Neural progenitor cell (in vitro differentiated cells): ENCODE measurements around the gene SMIM10L1. TPM values are rescaled to one million over a fixed set of nuclear protein-coding genes. Genes with fewer than 3 reads are reported as not detected.

Source experiments
- DNase-seq: peaks from one replicate; pipeline ENCODE4 v3.0.0-alpha.2; 2016; ENCODE audit warnings: low spot score
- H2AFZ ChIP-seq: fragments of 200-600 bp; sonication (generic); replicated peaks from 2 replicates; pipeline ENCODE4 v1.6.1; 2016; ENCODE audit warnings: antibody characterized with exemption
- H3F3A ChIP-seq: fragments of 200-600 bp; sonication (generic); 2 replicates; pipeline ENCODE4 v1.6.1; 2016; ENCODE audit warnings: antibody characterized with exemption, low read depth
- H3K27ac ChIP-seq: fragments of 200-600 bp; sonication (generic); 2 replicates; pipeline ENCODE4 v1.5.1; 2016; ENCODE audit warnings: mild to moderate bottlenecking
- H3K27me3 ChIP-seq: fragments of 200-600 bp; sonication (generic); 2 replicates; pipeline ENCODE4 v1.6.1; 2016; ENCODE audit warnings: mild to moderate bottlenecking, moderate library complexity
- H3K36me3 ChIP-seq: fragments of 200-600 bp; sonication (generic); 2 replicates; pipeline ENCODE4 v1.5.1; 2016
- H3K4me1 ChIP-seq: fragments of 200-600 bp; sonication (generic); 2 replicates; pipeline ENCODE4 v1.6.1; 2016; ENCODE audit warnings: mixed run types
- H3K4me2 ChIP-seq: fragments of 200-600 bp; sonication (generic); 2 replicates; pipeline ENCODE4 v1.6.1; 2016
- H3K4me3 ChIP-seq: fragments of 200-600 bp; sonication (generic); 2 replicates; pipeline ENCODE4 v1.5.1; 2016
- H3K79me2 ChIP-seq: fragments of 200-600 bp; sonication (generic); 2 replicates; pipeline ENCODE4 v1.6.1; 2016; ENCODE audit warnings: low read depth
- H3K9ac ChIP-seq: fragments of 200-600 bp; sonication (generic); 2 replicates; pipeline ENCODE4 v1.6.1; 2016
- H3K9me3 ChIP-seq: fragments of 200-600 bp; sonication (generic); 2 replicates; pipeline ENCODE4 v1.5.1; 2016; ENCODE audit warnings: low read depth
- H4K20me1 ChIP-seq: fragments of 200-600 bp; sonication (generic); 2 replicates; pipeline ENCODE4 v1.6.1; 2016; ENCODE audit warnings: low read depth
- H3K27ac Mint-ChIP-seq: 3 replicates; pipeline ENCODE4 v1.8.0; 2021; ENCODE audit warnings: mixed read lengths
- H3K27me3 Mint-ChIP-seq: 2 replicates; pipeline ENCODE4 v1.8.0; 2022; ENCODE audit warnings: low read depth, mild to moderate bottlenecking, inconsistent platforms, moderate library complexity, mixed read lengths; ENCODE audit not compliant: insufficient read depth
- H3K36me3 Mint-ChIP-seq: 3 replicates; pipeline ENCODE4 v1.8.0; 2021; ENCODE audit warnings: mixed read lengths
- H3K4me1 Mint-ChIP-seq: 3 replicates; pipeline ENCODE4 v1.8.0; 2021; ENCODE audit warnings: mixed read lengths
- H3K4me3 Mint-ChIP-seq: 3 replicates; pipeline ENCODE4 v1.8.0; 2021; ENCODE audit warnings: mild to moderate bottlenecking, moderate library complexity, mixed read lengths
- H3K9me3 Mint-ChIP-seq: 3 replicates; pipeline ENCODE4 v1.8.0; 2020; ENCODE audit warnings: mixed read lengths
- CTCF ChIP-seq: fragments of 200-600 bp; sonication (generic); IDR thresholded peaks from 2 replicates; pipeline ENCODE4 v1.5.1; 2017; ENCODE audit warnings: antibody characterized with exemption, mild to moderate bottlenecking
- EZH2 ChIP-seq: fragments of 200-600 bp; sonication (generic); IDR thresholded peaks from 2 replicates; pipeline ENCODE4 v1.6.1; 2017; ENCODE audit warnings: antibody characterized with exemption, mild to moderate bottlenecking, moderate library complexity
- EZH2phosphoT487 ChIP-seq: fragments of 200-600 bp; sonication (generic); IDR thresholded peaks from 2 replicates; pipeline ENCODE4 v1.6.1; 2017; ENCODE audit warnings: antibody characterized with exemption
- total RNA-seq: library from RNA; depleted of rRNA; stranded (reverse); fragments of >200 nt; gene quantifications from 2 replicates; pipeline ENCODE4 v1.2.3, GENCODE V29; 2015; ENCODE audit warnings: low replicate concordance

SMIM10L1 gene
- total RNA-seq, 1 donor from 2014 or later: 16.3 TPM

- peaks cover 4% of the 10 kb centered on the region for H4K20me1 ChIP-seq
- H3K9me3 Mint-ChIP-seq: peaks cover 24% of the 10 kb centered on the region
- H3K79me2 ChIP-seq: peaks cover 97% of the 10 kb centered on the region
Measured at GRCh38 chr12:11136075-11136474, 34.9 kb upstream of the SMIM10L1 start.

GRCh38 chr12:11143352-11143751, 27.6 kb upstream of the SMIM10L1 start:
- no peak overlapping the region for H3K4me3 Mint-ChIP-seq
- peaks cover 65% of the 10 kb centered on the region for H3K9me3 Mint-ChIP-seq
- H3K27me3 Mint-ChIP-seq: no peaks in the 10 kb centered on the region
- DNase-seq: no peak
- no peak overlapping the region for H3K27ac ChIP-seq
- H2AFZ ChIP-seq: no peak overlapping the region
- H3K27ac Mint-ChIP-seq: no peak overlapping the region
- no peaks in the 10 kb centered on the region for H3K9me3 ChIP-seq
- peaks cover 7% of the 10 kb centered on the region for H3K36me3 ChIP-seq
- H3F3A ChIP-seq: no peaks in the 10 kb centered on the region
- no peaks in the 10 kb centered on the region for H3K4me1 Mint-ChIP-seq
- no peaks in the 10 kb centered on the region for H4K20me1 ChIP-seq
- no peak overlapping the region for H3K4me3 ChIP-seq
- H3K4me1 ChIP-seq: no peaks in the 10 kb centered on the region
- no peak for TF ChIP-seq EZH2phosphoT487
- no peak for TF ChIP-seq CTCF
- TF ChIP-seq EZH2: no peak
- no peak overlapping the region for H3K4me2 ChIP-seq
- no peak overlapping the region for H3K9ac ChIP-seq
- peaks cover 91% of the 10 kb centered on the region for H3K79me2 ChIP-seq
- no peaks in the 10 kb centered on the region for H3K27me3 ChIP-seq
- H3K36me3 Mint-ChIP-seq: peaks cover 60% of the 10 kb centered on the region

More at GRCh38 chr12:11136075-11136474, 34.9 kb upstream of the SMIM10L1 start:
- H3K36me3 ChIP-seq: peaks cover 3% of the 10 kb centered on the region
- no peaks in the 10 kb centered on the region for H3K27me3 Mint-ChIP-seq
- TF ChIP-seq EZH2 (no peak), CTCF (no peak), EZH2phosphoT487 (no peak)
- no peak overlapping the region for H3K27ac ChIP-seq
- H3K27ac Mint-ChIP-seq: no peak overlapping the region
- H3K4me3 ChIP-seq: no peak overlapping the region
- no peaks in the 10 kb centered on the region for H3K27me3 ChIP-seq
- H2AFZ ChIP-seq: no peak overlapping the region
- no peak overlapping the region for H3K4me2 ChIP-seq
- H3K9me3 ChIP-seq: no peaks in the 10 kb centered on the region
- no peak overlapping the region for H3K9ac ChIP-seq
- DNase-seq: no peak
- no peaks in the 10 kb centered on the region for H3K4me1 ChIP-seq
- H3K4me1 Mint-ChIP-seq: no peaks in the 10 kb centered on the region
- peaks cover 57% of the 10 kb centered on the region for H3K36me3 Mint-ChIP-seq
- H3K4me3 Mint-ChIP-seq: no peak overlapping the region
- no peaks in the 10 kb centered on the region for H3F3A ChIP-seq

GRCh38 chr12:11144297-11144696, 26.7 kb upstream of the SMIM10L1 start:
- Mint-ChIP-seq H3K4me3 (no peak overlapping the region), H3K9me3 (peaks cover 63% of the 10 kb centered on the region), H3K27ac (no peak overlapping the region), H3K4me1 (no peaks in the 10 kb centered on the region), H3K36me3 (peaks cover 59% of the 10 kb centered on the region), H3K27me3 (no peaks in the 10 kb centered on the region)
- Histone ChIP-seq H4K20me1 (no peaks in the 10 kb centered on the region), H3K27me3 (no peaks in the 10 kb centered on the region), H3K4me2 (no peak overlapping the region), H3F3A (no peaks in the 10 kb centered on the region), H3K9ac (no peak overlapping the region), H3K4me3 (no peak overlapping the region), H3K36me3 (peaks cover 7% of the 10 kb centered on the region), H2AFZ (no peak overlapping the region), H3K79me2 (peaks cover 82% of the 10 kb centered on the region), H3K27ac (no peak overlapping the region), H3K9me3 (no peaks in the 10 kb centered on the region), H3K4me1 (no peaks in the 10 kb centered on the region)
- DNase-seq: no peak
- TF ChIP-seq EZH2phosphoT487: no peak
- no peak for TF ChIP-seq CTCF
- TF ChIP-seq EZH2: no peak
